Ovary (tissue), 9 donors: ENCODE measurements around the gene SYN1. TPM values are rescaled to one million over a fixed set of nuclear protein-coding genes. Genes with fewer than 3 reads are reported as not detected.

Experiments used
- DNase-seq, 5 donors: peaks; one replicate each; pipeline ENCODE4 v3.0.0-alpha.2; 2019 to 2020
- H3K27ac ChIP-seq, 2 donors: fragments of 200-600 bp; one replicate each; pipeline versions ENCODE4 v1.5.1 to v1.8.0; 2019 to 2022
- H3K27me3 ChIP-seq: fragments of 200-600 bp; one replicate; pipeline ENCODE4 v1.8.0; 2022
- H3K36me3 ChIP-seq: fragments of 200-600 bp; sonication (generic); one replicate; pipeline ENCODE4 v1.5.1; 2019
- H3K4me1 ChIP-seq: one replicate; pipeline ENCODE4 v1.8.1; 2013; ENCODE audit warnings: mild to moderate bottlenecking, moderate library complexity; ENCODE audit not compliant: insufficient read depth
- H3K4me3 ChIP-seq: fragments of 200-600 bp; sonication (generic); one replicate; pipeline ENCODE4 v1.5.1; 2017
- H3K9me3 ChIP-seq, 2 donors: fragments of 200-600 bp in 1 of 2; sonication (generic) in 1 of 2; one replicate each; pipeline versions ENCODE4 v1.5.1 to v1.8.1; 2013 to 2019; ENCODE audit warnings: mild to moderate bottlenecking in 1 of 2, moderate library complexity in 1 of 2
- CTCF ChIP-seq, 3 donors: fragments of 450-650 bp in 2 of 3; fragments of 200-600 bp in 1 of 3; IDR thresholded peaks; one replicate each; pipeline versions ENCODE4 v1.5.1 to v1.8.0; 2016 to 2022; ENCODE audit warnings: antibody characterized with exemption in 3 of 3, mild to moderate bottlenecking in 1 of 3
- EP300 ChIP-seq: sonication (generic); formaldehyde crosslinking; IDR thresholded peaks from one replicate; pipeline ENCODE4 v1.6.1; 2017; ENCODE audit warnings: antibody characterized with exemption
- POLR2A ChIP-seq: fragments of 450-650 bp; IDR thresholded peaks from one replicate; pipeline ENCODE4 v1.6.1; 2017; ENCODE audit warnings: antibody characterized with exemption, mild to moderate bottlenecking, moderate library complexity
- WGBS, 3 donors: extraction: QIAGEN DNeasy Blood & Tissue Kit in 1 of 3; methylation state at CpG; one replicate each; pipeline versions ENCODE4 v1.1.5 to v1.1.7; 2013 to 2017; 5-methylcytosine and 5-hydroxymethylcytosine counted together
- intact Hi-C, 4 donors: fragments of 100-400 bp; cut with DNase I; formaldehyde crosslinking; loops; one replicate each; pipeline versions ENCODE4 v1.11.0 to v1.15.1; 2022 to 2023
- polyA plus RNA-seq, 2 donors: library from polyadenylated mRNA; stranded (reverse); fragments of 200-250 nt in 1 of 2; fragments of 350-450 nt in 1 of 2; fragmentation: Illumina TruSeq in 1 of 2; extraction: RNeasy Lipid Tissue Mini Kit (QIAGEN cat#74804) in 1 of 2; gene quantifications; one replicate each; pipeline ENCODE4 v1.2.3, GENCODE V29; 2013 to 2014
- total RNA-seq, 7 donors: library from RNA; depleted of rRNA in 2 of 7; stranded (reverse); fragments of >200 nt in 2 of 7; fragmentation: NEBNext Ultra II Directional in 3 of 7; extraction: Animal tissue kit (Norgen Biotek cat#: 25700) in 3 of 7; gene quantifications; one replicate each; pipeline versions ENCODE4 v1.1.0 to v1.2.4, GENCODE V29; 2016 to 2023
- donor health status: DM: no; HTN: no; CAD: no; lungs with moderate emphysema.
- donor health status: DM: no; HTN: no; CAD: no.
- donor health status: Bipolar disorder and iron deficiency.
- donor health status: DM: yes; HTN: yes; CAD: no.
- donor health status: DM: no; HTN: no; CAD: no.
- donor health status: DM: yes; HTN: yes; CAD: no.

The SYN1 gene
- total and polyA plus RNA-seq, 9 donors: 0.69 to 12.6 (median 2.4) TPM

GRCh38 chrX:47661539-47661938 lies 41.9 kb upstream of the SYN1 start:
- Histone ChIP-seq H3K4me1 (peaks cover 2% of the 10 kb centered on the region), H3K9me3 (no peaks in the 10 kb centered on the region), H3K27me3 (no peaks in the 10 kb centered on the region), H3K36me3 (no peaks in the 10 kb centered on the region), H3K27ac (no peak overlapping the region), H3K4me3 (no peak overlapping the region)
- TF ChIP-seq EP300: no peak
- no peak for TF ChIP-seq CTCF (IDR thresholded peaks at IDR 0.05)
- no peak for TF ChIP-seq POLR2A
- WGBS, 3 donors: 76 to 82% (median 82%) methylated on average over 7 of the region's 7 CpGs
- no peak for DNase-seq
- intact Hi-C loops: no loop called here

- DNase-seq: no peak
- Histone ChIP-seq H3K27me3 (no peaks in the 10 kb centered on the region), H3K9me3 (no peaks in the 10 kb centered on the region), H3K36me3 (no peaks in the 10 kb centered on the region), H3K4me1 (peaks cover 2% of the 10 kb centered on the region), H3K27ac (peak overlapping the region; percentile 88 to 96), H3K4me3 (peak overlapping the region; percentile 60)
- TF ChIP-seq POLR2A: no peak
- no peak for TF ChIP-seq EP300
- TF ChIP-seq CTCF (IDR thresholded peaks at IDR 0.05): no peak
- WGBS, 3 donors: 49 to 53% (median 53%) methylated on average over 8 of the region's 8 CpGs
- intact Hi-C loops: loop anchor here in 1 of 4 donors (2.0 kb wide), 1 partner anchor 425 kb away; no protein-coding TSS in a partner anchor
Observed at GRCh38 chrX:47659421-47659726, 39.7 kb upstream of the SYN1 start.

GRCh38 chrX:47658684-47659420 lies 39.2 kb upstream of the SYN1 start, which contains the start of gene UXT:
Gene UXT (minus strand): TSS chrX:47659180. CDS start chrX:47658927, 253 bp downstream.
- peak within 1 kb of the TSS; percentile 88 to 96 for H3K27ac ChIP-seq
- no peaks in the 10 kb centered on the region for H3K27me3 ChIP-seq
- H3K36me3 ChIP-seq: no peaks in the 10 kb centered on the region
- intact Hi-C loops: loop anchor here in 1 of 4 donors (2.0 kb wide), 1 partner anchor 424 kb away; no protein-coding TSS in a partner anchor
- peak; percentile 91 to 95 (median 92) for DNase-seq
- H3K9me3 ChIP-seq: no peaks in the 10 kb centered on the region
- WGBS, 3 donors: 31 to 47% (median 31%) methylated on average over 52 to 54 of the region's 54 CpGs
- TF ChIP-seq CTCF (IDR thresholded peaks at IDR 0.05) (no peak), POLR2A (peak; percentile 88), EP300 (peak; percentile 33)
- peak within 1 kb of the TSS; percentile 60 for H3K4me3 ChIP-seq
- H3K4me1 ChIP-seq: peaks cover 2% of the 10 kb centered on the region

GRCh38 chrX:47658301-47658683 lies 38.6 kb upstream of the SYN1 start:
- no peak for DNase-seq
- H3K9me3 ChIP-seq: no peaks in the 10 kb centered on the region
- intact Hi-C loops: loop anchor here in 1 of 4 donors (2.0 kb wide), 1 partner anchor 423 kb away; no protein-coding TSS in a partner anchor
- H3K27ac ChIP-seq: peak overlapping the region; percentile 88 to 96
- no peaks in the 10 kb centered on the region for H3K27me3 ChIP-seq
- TF ChIP-seq CTCF (IDR thresholded peaks at IDR 0.05) (no peak), EP300 (no peak), POLR2A (no peak)
- H3K4me3 ChIP-seq: peak overlapping the region; percentile 60
- H3K36me3 ChIP-seq: no peaks in the 10 kb centered on the region
- H3K4me1 ChIP-seq: peaks cover 2% of the 10 kb centered on the region
- 33 to 50% (median 40%) methylated on average over 13 of the region's 13 CpGs for WGBS, 3 donors
